ENCODE measurements around the gene MAP4K3.

MAP4K3 gene

GRCh38 chr2:39436592-39437521, at the start of gene MAP4K3:
TSS of gene MAP4K3 (minus strand) at chr2:39437285. CDS start at chr2:39436987, 298 bp downstream.
- DNase-seq, result peak; percentile 76

- no peak for DNase-seq
Observed at GRCh38 chr2:39486071-39486470, 49.0 kb upstream of the MAP4K3 start.

GRCh38 chr2:39484620-39485495, 47.8 kb upstream of the MAP4K3 start:
- no peak for DNase-seq

- no peak for DNase-seq
Observed at GRCh38 chr2:39484206-39484605, 47.1 kb upstream of the MAP4K3 start.

- no peak for DNase-seq
Observed at GRCh38 chr2:39483534-39483933, 46.4 kb upstream of the MAP4K3 start.

GRCh38 chr2:39481611-39482010, 44.5 kb upstream of the MAP4K3 start:
- DNase-seq, result no peak

- DNase-seq, result no peak
Observed at GRCh38 chr2:39479696-39480095, 42.6 kb upstream of the MAP4K3 start.

GRCh38 chr2:39479053-39479670, 42.1 kb upstream of the MAP4K3 start:
- DNase-seq, result no peak

GRCh38 chr2:39476524-39476923, 39.4 kb upstream of the MAP4K3 start:
- DNase-seq, result no peak

GRCh38 chr2:39475006-39475405, 37.9 kb upstream of the MAP4K3 start:
- no peak for DNase-seq

- no peak for DNase-seq
Observed at GRCh38 chr2:39470580-39470979, 33.5 kb upstream of the MAP4K3 start.

GRCh38 chr2:39469807-39470206, 32.7 kb upstream of the MAP4K3 start:
- DNase-seq, result no peak

GRCh38 chr2:39468579-39469451, 31.7 kb upstream of the MAP4K3 start:
- no peak for DNase-seq

GRCh38 chr2:39466311-39466710, 29.2 kb upstream of the MAP4K3 start:
- no peak for DNase-seq

- DNase-seq, result no peak
Observed at GRCh38 chr2:39464864-39465263, 27.8 kb upstream of the MAP4K3 start.

GRCh38 chr2:39455826-39456225, 18.7 kb upstream of the MAP4K3 start:
- no peak for DNase-seq

- no peak for DNase-seq
Observed at GRCh38 chr2:39452396-39452795, 15.3 kb upstream of the MAP4K3 start.

- no peak for DNase-seq
Observed at GRCh38 chr2:39451954-39452353, 14.9 kb upstream of the MAP4K3 start.

- no peak for DNase-seq
Observed at GRCh38 chr2:39448169-39448502, 11.1 kb upstream of the MAP4K3 start.

- no peak for DNase-seq
Observed at GRCh38 chr2:39447266-39448168, 10.4 kb upstream of the MAP4K3 start.

- DNase-seq, result no peak
Observed at GRCh38 chr2:39445934-39446333, 8.8 kb upstream of the MAP4K3 start.
